Hepatocyte (in vitro differentiated cells): ENCODE results near the gene CROCC.
"Not testable (repeated sequence)": the region's sequence is repeated elsewhere in the genome, so short reads cannot be mapped to it uniquely, and the experiment has no call there.

Experiments used
- CTCF ChIP-seq: fragments of 200-600 bp; sonication (generic); IDR thresholded peaks from 2 replicates; pipeline ENCODE4 v1.5.1; 2016; ENCODE audit warnings: antibody characterized with exemption, mild to moderate bottlenecking; ENCODE audit not compliant: poor library complexity
- EZH2 ChIP-seq: fragments of 200-600 bp; sonication (generic); IDR thresholded peaks from 2 replicates; pipeline ENCODE4 v1.6.1; 2016; ENCODE audit warnings: antibody characterized with exemption, mild to moderate bottlenecking, borderline replicate concordance

- not testable (repeated sequence) for TF ChIP-seq CTCF, EZH2
Measured at GRCh38 chr1:16899020-16899419, 22.7 kb upstream of the CROCC start.
